NK-92 treated with Interleukin-12 subunit alpha and Interleukin-12 subunit beta, amount 100 ng/mL, for 24 hours (cell line): ENCODE measurements around the gene PPP1R14C.

ENCODE experiments used
- DNase-seq: peaks from one replicate; lab custom pipeline; 2025; lab: John Stamatoyannopoulos, UW

Gene PPP1R14C

DNA sequence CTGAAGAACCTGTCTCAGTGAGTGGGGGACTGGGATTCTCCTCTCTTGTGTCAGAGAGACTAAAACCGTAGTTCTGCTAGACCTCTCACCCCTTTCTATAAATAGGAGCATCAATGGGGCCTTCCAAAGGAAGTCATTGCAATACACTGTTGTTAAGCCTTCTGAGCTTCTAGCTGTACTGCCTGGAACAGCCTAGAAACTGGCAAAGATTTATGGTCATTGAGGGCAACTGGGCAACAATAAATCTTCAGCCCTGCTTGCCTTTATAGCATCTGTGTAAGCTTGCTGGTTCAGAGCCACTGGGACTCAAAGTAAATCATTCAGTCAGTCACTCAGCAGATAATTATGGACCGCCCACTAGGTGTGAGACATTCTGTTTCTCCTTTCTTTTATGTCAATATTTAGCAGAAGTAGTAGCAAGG, 53.2 kb downstream of the PPP1R14C start:
- DNase-seq = no peak

DNA sequence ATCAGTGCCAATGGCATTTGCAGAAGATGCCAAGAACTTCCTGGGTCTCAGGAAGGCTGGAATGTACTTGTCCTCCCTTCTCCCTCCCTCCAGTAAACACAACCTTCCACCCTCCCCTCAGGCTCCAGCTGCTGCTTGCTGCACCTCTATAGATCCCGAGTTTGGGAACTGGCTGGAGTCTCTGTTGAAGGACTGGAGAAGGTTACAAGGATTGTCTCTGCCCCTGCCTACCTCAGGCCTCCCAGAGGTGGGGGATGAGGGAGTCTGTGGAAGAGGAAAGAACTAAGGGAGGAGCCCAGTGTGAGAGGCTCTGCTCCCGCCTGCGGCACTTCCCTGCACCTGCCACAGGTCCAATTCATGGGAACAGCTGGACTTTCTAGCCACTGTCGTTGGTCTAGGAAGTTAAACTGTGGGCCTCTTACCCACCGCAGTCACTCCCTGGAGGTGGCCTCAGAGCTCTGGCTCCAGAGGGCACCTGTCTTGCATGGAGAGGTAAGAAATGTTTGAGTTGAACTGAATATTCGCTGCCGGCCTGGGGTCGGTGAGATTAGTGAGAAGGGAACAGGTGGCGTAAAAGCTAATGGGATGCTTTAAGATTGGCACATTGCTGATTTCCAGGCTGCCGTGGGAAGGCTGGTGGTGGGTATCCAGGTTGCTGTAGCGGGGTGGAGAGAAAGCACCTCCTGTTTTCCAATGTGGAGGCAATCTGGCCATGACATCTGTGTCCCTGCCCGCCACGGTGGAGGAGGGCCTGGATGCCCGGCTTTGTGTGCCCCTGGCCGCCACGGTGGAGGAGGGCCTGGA, 54.3 kb downstream of the PPP1R14C start:
- DNase-seq = no peak

DNA sequence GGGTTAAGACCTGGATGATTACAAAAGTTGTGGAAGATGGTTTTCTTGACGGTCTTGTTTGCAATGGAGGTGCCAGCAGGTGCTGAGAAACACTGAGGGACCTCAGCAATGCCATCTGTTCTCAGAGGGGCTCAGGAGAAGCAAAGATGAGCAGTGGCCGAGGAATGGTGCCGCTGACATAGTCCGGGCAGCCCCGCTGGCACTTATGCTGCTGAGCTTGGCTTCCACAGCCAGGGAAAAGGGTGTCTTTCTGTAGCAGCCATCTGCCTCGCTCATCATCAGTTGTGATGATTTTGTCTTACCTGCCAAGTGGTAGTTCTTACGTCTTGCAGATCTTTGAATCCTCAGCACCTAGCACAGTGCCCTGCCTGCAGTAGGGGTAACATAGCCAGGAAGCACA, 55.7 kb downstream of the PPP1R14C start:
- DNase-seq = no peak

DNA sequence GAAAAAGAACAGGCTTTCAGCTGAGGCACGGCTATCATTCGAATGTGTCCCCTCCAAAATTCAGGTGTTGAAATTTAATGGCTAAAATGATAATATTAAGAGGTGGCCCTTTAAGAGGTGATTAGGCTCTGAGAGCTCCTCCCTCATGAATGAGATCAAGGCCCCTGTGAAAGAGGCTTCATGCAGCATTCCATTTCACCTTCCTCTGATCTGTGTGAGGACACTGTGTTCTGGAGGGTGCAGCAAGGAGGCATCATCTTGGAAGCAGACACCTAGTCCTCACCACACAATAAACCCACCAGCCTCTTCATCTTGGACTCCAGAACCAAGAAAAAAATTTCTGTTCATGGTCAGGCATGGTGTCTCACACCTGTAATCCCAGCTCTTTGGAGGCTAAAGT, 56.4 kb downstream of the PPP1R14C start:
- DNase-seq = no peak

DNA sequence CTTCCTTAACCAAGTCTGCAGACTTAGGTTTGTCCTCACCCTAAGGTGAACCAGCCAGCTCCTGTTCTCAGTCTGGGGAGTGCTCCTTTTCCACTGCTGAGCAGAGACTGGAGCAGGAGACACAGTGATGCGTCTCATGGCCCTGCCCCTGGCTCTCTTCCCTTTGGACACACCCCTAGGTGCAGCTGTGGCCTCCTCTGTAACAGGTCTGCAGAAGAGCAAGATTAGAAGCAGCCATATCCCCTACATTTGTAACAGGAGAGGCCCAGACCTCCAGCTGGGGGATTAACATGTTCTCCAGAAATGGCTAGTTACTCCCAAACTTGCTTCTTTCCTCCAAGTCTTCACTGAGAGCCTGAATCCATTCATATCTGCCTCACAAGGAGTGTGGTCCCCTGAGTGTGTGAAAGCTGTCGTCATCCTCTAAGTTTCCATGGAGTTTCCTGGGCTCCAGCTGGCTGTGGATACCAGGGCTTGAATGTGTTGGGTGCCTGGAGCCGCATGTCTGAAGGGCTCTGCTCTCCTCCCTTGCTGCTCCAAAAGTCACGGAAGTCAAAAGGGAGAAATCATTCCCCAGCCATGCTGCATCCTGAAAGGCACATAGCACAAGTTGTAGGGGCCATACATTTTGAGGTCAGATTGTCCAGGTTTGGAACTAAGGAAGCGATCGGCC, 57.7 kb downstream of the PPP1R14C start:
- no peak for DNase-seq

DNA sequence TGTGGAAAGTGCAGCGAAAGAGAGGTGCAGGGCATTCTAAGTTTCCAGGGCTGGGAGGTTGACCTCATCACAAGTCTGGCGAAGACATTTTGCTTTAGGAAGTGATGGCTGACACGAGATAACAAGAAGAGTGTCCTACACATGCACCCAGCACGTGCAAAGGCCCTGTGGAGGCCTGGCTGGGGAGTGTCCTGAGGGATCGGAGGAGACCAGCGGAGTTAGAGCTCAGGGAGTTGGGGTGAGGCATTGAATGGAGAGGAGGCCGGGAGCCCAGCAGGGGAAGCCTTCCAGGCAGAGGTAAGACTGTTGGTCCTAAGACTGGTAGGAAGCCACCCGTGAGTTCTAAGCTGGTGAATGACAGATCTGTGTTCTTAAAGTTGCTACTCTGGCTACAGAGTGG, 58.4 kb downstream of the PPP1R14C start:
- no peak for DNase-seq

DNA sequence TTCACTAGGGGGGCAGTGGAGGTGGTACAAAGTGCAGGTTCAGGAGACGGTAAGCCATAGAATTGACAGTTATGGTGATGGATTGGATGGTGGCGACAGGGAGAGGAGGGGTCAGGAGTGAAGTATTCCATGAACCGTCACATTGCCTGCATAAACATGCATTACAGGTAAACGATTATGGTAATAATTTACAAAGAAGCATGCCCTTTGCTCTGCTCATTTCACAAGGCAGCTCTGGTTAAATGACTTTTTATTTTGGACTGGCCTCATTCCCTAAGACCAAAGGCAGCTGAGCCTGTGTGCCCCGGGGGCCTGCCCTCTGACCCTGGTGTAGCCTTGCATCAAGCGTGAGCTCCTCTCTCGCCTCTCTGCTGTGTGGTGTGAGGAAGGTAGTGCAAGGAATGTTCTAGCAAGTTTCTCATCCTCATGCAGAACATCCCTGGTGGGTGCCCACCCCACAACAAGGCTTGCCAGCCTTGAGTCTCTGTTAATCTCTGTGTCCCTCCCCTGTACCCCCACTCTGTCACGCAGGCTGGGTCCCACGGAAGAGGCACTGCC, 59.0 kb downstream of the PPP1R14C start:
- no peak for DNase-seq

DNA sequence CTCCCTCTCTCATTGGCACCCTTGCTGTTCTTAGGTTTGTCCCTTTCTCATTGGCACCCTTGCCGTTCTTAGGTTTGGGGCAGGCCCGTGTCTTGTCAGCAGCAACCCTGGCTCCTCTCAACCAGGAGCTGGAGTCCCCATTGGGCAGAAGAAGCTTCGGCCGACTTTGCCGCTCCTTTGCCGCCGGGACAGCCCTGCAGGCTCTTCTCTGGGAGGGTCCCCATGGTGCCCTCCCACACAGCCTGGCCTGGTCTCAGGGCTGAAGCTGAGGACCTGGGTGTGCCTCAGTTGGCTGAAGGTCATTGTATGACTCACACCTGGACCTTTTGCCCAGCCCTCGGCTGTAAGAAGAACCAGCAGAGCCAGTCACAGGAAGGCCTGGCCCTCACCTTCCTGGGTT, 59.6 kb downstream of the PPP1R14C start:
- DNase-seq = no peak

DNA sequence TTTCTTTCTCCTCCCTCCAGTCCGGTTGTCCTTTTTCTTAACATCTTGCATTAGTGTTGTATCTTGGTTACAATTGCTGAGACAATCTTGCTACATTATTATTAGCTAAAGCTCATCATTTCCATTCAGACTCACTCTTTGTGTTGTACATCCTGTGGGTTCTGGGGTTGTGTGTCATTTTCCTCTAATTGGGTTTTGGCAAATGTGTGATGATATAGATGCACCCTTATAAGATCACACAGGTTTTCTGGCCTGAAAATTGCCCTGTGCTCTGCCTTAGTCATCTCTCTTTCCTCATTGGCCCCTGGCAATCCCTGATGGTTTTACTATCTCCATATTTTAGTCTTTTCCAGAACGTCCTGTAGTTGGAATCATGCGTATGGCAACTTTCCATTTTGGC, 60.1 kb downstream of the PPP1R14C start:
- no peak for DNase-seq

DNA sequence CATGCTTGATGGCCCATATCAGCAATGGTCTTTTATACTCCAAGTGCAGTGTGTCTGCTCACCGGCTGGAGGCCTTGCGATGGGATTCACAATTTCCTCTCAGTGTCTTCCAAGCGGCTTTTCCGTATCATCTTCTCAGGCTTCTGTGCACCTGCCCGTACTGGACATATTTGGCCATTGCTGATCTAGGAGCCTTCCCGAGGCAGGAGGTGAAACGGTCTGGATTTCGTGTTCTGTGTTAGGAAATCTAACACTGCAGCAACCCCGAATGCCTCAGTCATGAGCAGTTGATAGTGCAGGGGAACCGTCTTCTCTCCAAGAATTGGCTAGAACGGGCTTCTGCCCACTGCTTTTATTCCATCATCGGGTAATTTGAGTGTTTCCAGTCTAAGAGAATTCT, 60.5 kb downstream of the PPP1R14C start:
- no peak for DNase-seq

DNA sequence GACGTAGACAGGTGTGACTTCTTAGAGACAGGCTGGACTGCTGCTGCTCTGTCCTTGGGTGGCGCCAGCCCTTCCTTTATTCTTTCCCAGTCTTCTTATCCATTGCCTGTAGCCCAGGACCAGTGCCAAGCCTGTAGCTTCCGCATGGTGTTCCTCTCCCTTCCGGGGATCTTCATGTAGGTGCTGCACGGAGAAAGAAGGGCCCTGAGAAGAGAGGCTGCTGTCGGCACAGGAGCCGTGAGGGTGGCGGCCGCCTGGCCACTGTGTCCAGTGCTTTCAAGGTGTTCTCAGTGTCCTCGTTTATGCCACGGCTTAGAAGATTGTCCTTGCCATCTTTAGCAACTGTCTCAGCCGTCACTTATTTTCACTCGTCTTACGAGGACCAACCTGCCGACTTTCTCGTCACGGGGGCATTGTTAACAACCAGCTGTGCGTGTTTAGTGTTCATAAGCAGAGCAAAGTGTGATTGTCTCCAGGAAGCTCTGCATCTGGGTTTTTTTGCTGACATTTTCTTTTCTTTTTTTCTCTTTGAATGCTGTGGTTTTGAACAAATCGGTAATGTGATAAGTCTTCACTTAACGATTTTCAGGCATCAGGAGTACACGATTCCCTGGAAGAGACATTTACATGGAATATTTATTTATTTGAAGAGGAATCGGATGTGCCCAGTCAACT, 61.2 kb downstream of the PPP1R14C start:
- no peak for DNase-seq

DNA sequence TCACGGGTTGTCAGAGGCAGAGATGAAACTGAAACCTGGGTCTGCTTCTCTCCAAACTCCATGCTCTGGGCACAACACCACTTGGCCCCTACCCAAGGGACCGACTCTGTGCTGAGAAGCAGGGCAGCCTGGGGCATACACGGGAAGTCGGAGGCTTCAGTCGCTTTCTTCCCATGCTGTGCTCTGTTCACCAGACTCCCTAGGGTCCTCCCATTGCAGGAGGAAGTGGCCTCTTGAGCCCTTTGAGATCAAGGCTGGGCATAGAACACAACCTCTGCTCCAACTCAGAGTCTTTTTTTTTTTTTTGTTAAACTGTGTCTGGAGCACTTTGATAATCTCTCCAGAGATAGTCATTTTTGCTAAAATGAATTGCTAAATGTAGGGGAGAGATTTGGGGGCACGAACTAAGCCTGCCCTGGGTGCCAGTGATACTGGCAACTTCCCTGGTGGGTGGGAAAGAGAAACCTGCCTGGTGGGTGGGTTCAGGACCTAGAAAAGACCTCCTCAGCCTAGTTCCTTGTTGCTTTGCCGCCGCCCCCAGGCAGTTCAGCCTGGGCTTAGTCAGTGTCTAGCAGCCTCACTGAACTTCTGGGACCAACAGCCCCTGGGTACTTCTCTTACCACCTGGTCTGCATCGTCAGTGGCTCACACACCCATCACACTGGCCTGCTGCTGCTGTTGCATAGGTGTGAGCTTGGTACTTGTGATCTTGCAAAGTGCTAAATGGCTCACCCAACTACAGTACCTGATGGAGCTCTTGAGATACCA, 62.0 kb downstream of the PPP1R14C start:
- peak; percentile 35 for DNase-seq

DNA sequence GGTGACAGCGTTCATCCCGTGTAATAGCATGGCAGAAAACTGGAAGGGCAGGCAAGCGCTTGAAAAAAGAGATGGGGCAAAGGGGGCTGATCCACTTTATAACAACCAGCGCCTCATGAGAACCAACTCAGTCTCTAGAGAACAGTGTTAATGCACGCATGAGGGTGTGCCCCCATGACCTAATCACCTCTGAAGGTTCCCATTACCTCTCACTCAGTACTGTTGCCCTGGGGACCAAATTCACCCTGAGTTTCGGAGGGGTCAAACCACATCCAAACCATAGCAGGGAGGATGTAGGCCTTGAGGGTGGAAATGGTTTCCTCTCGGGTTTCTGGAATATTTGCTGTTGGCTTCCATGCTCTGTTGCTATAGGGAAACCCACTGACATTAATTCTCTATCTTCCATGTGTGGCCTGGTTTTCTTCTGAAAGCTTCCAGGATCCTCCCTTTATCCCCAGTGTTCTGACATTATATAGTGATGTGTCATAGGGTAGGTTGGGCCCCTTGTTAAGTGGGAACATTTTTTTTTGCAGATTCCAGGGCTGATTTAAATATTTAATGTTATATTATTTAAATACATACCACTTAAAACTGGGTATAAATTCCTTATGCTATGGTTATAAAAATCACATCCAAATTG, 65.2 kb downstream of the PPP1R14C start:
- DNase-seq = no peak

DNA sequence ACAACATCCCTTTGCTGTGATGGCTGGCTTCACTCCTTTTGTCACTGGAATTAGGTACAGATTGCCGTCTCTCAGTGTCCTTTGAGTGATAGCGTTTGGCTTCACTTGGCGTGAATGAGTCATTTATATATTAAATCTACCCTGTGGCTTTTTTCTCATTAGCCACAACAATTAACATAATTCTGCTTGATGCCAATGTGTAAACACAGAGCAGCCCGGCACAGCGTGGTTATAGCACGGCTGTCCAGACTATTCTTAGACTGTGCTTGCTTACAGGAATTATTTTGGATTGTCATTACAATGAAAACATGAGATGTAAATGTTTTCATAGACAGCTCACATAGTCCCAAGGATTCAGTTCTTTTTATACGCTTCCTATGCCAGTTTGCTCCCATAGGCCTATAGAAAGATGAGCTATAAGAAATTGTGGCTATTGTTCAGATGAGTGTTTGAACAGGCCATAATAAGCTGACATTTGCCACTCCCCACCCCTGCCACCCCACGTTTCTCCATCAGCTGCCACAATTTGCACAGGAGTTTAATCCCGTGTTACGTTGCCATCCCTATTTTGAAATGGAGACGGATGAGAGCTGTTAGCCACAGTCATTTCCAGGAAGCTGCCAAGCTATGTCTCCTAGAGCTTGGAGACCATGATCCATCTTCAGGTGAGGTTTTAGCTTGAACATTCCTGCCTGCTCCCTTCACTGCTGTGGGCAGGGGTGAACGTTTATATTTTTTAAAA, 65.9 kb downstream of the PPP1R14C start:
- DNase-seq = no peak

DNA sequence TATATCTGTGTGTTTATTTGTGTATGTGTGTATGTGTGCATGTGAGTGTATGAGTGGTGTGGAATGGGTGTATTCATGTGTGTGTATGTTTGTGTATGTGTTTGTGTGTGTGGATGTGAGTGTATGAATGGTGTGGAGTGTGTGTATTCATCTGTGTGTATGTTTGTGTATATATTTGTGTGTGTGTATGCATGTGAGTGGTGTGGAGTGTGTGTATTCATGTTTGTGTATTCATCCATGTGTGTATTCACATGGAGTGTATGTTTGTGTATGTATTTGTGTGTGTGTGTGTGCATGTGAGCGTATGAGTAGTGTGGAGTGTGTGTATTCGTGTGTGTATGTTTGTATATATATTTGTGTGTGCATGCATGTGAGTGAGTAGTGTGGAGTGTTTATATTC, 66.6 kb downstream of the PPP1R14C start:
- DNase-seq = no peak

DNA sequence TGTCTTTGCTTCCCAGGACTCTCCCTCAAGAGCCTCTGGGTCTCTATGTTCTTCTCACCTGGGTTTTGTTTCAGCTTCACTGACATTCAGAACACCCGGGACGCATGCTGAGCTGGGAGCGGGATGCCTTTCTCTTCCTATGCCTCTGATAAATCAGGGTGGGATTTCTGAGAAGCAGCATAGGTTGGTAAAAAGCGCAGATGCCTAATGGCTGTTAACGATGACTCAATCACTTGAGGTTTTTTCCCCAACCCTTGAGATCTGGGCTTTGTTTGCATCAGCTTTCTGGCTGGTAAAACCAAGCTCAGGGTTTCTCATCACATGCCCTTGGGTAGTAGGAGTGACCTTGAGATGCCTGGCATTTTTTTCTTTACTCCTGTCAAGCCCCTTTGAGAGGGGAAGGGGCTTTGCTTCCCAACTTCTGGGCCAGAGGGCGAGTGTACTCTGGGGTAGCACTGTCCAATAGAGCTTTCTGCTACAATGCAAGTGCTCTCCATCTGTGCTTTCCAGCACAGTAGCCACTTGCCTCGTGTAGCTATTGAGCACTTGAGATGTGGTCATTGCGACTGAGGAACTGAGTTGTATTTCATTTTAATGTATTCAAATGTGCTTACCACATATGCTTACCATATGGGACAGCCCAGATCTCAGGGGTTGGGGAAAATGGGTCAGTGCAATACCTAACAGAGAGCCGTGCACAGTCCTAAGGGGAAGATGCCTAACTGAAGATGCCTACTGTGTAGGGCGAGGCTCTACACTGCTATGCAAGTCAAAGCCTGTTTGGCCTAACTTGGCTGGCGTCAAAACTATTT, 69.1 kb downstream of the PPP1R14C start:
- DNase-seq = no peak

DNA sequence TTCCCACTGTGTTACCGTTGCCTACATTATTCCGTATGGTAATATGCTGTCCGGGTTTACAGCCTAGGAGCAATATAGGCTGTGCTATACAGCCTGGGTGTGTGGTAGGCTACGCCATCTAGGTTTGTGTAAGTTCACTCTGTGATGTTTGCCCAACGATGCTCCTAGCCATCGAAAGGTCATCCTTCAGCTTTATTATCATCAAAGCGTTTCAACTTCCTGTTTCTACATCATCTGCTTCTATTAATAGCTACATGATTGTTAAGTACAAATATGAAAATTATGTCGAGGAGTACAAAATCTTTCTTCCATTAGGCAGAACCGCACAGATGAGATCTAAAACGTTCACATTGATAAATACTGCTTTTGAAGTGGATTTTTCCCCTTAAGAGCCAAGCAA, 69.9 kb downstream of the PPP1R14C start:
- DNase-seq = no peak

DNA sequence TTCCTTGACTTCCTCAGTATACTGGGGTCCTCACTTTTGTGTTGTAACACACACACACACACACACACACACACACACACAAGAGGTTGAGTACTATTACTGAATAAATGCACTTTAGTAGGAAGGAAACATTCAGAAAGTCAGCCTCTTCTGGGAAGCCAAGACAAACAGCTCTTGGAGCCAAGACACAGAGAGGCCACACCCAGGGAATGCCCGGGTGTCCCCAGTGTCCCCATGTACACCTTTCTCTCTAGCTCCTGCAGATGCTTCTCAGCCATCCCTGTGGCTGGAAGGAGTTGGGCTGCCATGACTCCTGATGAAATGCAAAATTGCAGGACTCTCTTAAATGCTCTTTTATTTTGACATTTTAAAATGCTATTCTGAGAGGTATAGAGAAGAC, 70.5 kb downstream of the PPP1R14C start:
- no peak for DNase-seq

DNA sequence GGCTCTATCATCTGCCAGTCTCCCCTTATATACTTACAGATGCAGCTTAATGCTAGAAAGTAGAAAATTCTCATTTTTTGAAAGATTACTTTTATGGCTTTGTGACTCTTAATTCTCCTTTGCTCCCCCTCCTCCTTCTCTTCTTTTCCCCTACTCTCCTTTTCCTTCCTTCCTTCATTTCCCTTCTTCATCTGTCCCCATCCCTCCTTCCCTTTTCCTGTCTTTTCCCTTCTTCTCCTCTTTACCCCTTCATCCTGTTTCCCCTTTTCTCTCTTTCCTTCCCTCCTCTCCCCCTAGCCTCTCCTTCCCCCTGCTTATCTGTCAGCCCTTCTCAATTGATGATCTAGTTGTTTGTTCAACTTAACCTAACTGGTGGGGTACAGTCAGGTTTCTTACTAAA, 71.5 kb downstream of the PPP1R14C start:
- no peak for DNase-seq
